ENCODE data around the gene C1orf232. TPM values are rescaled to one million over a fixed set of nuclear protein-coding genes. Genes with fewer than 3 reads are reported as not detected.

Gene C1orf232
- total and polyA plus RNA-seq, 4 donors, result not detected

GRCh38 chr1:26164036-26164860 lies 4.5 kb downstream of the C1orf232 start:
- Histone ChIP-seq H3K9me3 (ENCODE audit: control insufficient read depth in 4 of 4, insufficient read depth in 3 of 4, low read length in 3 of 4) (no peaks in the 10 kb centered on the region), H3K4me1 (ENCODE audit: control insufficient read depth in 5 of 5, insufficient read depth in 5 of 5, low read length in 5 of 5) (peaks cover 0 to 30% (median 5%) of the 10 kb centered on the region in 5 donors), H3K27me3 (ENCODE audit: control insufficient read depth in 3 of 3, insufficient read depth in 3 of 3, low read length in 2 of 3) (no peaks in the 10 kb centered on the region), H3K27ac (ENCODE audit: low read depth in 1 of 2, low read length in 1 of 2) (peak overlapping the region in 1 of 2 donors; percentile 82), H3K9ac (ENCODE audit: insufficient read depth in 1 of 2, low read length in 2 of 2) (no peak overlapping the region), H3K36me3 (ENCODE audit: control insufficient read depth in 4 of 4, insufficient read depth in 4 of 4, low read length in 4 of 4) (no peaks in the 10 kb centered on the region), H3K4me3 (no peak overlapping the region)
- TF ChIP-seq CTCF (IDR thresholded peaks at IDR 0.05; ENCODE audit: control extremely low read depth, extremely low read depth), result peak; percentile 50
- DNase-seq (peak; percentile 50 to 69 (median 55)), ATAC-seq (ENCODE audit: insufficient read depth, low FRiP score) (peak; percentile 42)
- 13 to 16% methylated on average over 64 to 72 of the region's 72 CpGs for WGBS, 2 donors

- Histone ChIP-seq H3K9me3 (ENCODE audit: control insufficient read depth in 4 of 4, insufficient read depth in 3 of 4, low read length in 3 of 4) (no peaks in the 10 kb centered on the region), H3K4me3 (no peak overlapping the region), H3K27me3 (ENCODE audit: control insufficient read depth in 3 of 3, insufficient read depth in 3 of 3, low read length in 2 of 3) (no peaks in the 10 kb centered on the region), H3K4me1 (ENCODE audit: control insufficient read depth in 5 of 5, insufficient read depth in 5 of 5, low read length in 5 of 5) (peaks cover 0 to 36% (median 5%) of the 10 kb centered on the region in 5 donors), H3K36me3 (ENCODE audit: control insufficient read depth in 4 of 4, insufficient read depth in 4 of 4, low read length in 4 of 4) (no peaks in the 10 kb centered on the region), H3K9ac (ENCODE audit: insufficient read depth in 1 of 2, low read length in 2 of 2) (no peak overlapping the region), H3K27ac (ENCODE audit: low read depth in 1 of 2, low read length in 1 of 2) (no peak overlapping the region)
- ATAC-seq (ENCODE audit: insufficient read depth, low FRiP score) (no peak), DNase-seq (no peak)
- 61 to 65% methylated on average over 9 of the region's 9 CpGs for WGBS, 2 donors
- TF ChIP-seq CTCF (IDR thresholded peaks at IDR 0.05; ENCODE audit: control extremely low read depth, extremely low read depth), result no peak
Measured at GRCh38 chr1:26163684-26164035, 5.1 kb downstream of the C1orf232 start.

GRCh38 chr1:26162220-26162709 lies 6.5 kb downstream of the C1orf232 start:
- Histone ChIP-seq H3K9ac (ENCODE audit: insufficient read depth in 1 of 2, low read length in 2 of 2) (no peak overlapping the region), H3K4me3 (peak overlapping the region; percentile 40), H3K27ac (ENCODE audit: low read depth in 1 of 2, low read length in 1 of 2) (peak overlapping the region in 1 of 2 donors; percentile 87), H3K4me1 (ENCODE audit: control insufficient read depth in 5 of 5, insufficient read depth in 5 of 5, low read length in 5 of 5) (peaks cover 0 to 40% (median 7%) of the 10 kb centered on the region in 5 donors), H3K36me3 (ENCODE audit: control insufficient read depth in 4 of 4, insufficient read depth in 4 of 4, low read length in 4 of 4) (no peaks in the 10 kb centered on the region), H3K27me3 (ENCODE audit: control insufficient read depth in 3 of 3, insufficient read depth in 3 of 3, low read length in 2 of 3) (no peaks in the 10 kb centered on the region), H3K9me3 (ENCODE audit: control insufficient read depth in 4 of 4, insufficient read depth in 3 of 4, low read length in 3 of 4) (no peaks in the 10 kb centered on the region)
- TF ChIP-seq CTCF (IDR thresholded peaks at IDR 0.05; ENCODE audit: control extremely low read depth, extremely low read depth), result no peak
- DNase-seq, result no peak
- 21 to 29% methylated on average over 21 of the region's 21 CpGs for WGBS, 2 donors
- no peak for ATAC-seq (ENCODE audit: insufficient read depth, low FRiP score)
